Stimulated activated CD8-positive, alpha-beta memory T cell treated with anti-CD3 and anti-CD28 coated beads, Interleukin-12 subunit alpha, Interleukin-12 subunit beta, amount 100 ng/mL, for 24 hours (primary cell): ENCODE measurements around the gene PEAK1.

Experiments used
- DNase-seq: peaks from one replicate; pipeline ENCODE4 v3.0.0-alpha.2; 2020; ENCODE audit errors: extremely low read depth

Gene PEAK1

DNA sequence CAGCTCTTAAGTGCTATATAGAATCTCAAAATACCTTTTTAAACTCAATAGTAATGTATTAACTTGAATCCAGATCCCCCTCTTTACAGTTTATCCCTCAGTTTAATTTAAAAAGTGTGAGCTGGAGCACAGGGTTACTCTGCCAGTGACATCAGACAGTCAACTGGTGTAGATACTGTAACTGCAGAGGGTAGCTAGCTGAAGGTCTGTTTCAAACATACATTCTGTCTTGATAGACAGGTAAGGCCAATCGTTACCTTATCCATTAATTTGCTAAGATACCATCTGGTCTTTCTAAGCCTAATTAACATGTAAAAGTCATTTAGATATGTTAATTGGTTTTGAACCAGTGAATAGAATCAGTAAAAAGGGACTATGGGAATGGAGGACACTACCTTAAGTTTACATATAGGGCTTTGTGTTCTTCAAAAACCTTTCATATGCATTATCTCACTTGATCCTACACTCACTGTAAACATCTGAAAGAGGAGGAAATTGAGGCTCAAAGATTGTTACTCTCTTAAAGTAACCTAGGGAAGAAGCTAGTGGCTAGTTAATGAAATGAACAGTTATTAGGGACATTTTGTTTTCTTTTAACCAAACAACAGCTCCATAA lies 289.5 kb downstream of the PEAK1 start:
- DNase-seq: no peak

DNA sequence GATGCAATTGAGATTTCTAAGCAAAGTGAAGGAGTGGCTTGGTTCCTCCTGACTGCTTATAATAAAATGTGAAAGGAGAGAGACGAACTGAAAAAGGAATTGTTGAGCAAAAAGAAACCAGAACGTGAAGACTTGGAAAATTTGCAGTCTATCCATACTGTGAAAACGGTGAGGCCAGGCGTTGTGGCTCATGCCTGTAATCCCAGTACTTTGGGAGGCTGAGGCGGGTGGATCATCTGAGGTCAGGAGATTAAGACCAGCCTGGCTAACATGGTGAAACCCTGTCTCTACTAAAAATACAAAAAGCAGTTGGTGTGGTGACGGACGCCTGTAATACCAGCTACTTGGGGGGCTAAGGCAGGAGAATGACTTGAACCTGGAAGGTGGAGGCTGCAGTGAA lies 292.3 kb downstream of the PEAK1 start:
- no peak for DNase-seq

DNA sequence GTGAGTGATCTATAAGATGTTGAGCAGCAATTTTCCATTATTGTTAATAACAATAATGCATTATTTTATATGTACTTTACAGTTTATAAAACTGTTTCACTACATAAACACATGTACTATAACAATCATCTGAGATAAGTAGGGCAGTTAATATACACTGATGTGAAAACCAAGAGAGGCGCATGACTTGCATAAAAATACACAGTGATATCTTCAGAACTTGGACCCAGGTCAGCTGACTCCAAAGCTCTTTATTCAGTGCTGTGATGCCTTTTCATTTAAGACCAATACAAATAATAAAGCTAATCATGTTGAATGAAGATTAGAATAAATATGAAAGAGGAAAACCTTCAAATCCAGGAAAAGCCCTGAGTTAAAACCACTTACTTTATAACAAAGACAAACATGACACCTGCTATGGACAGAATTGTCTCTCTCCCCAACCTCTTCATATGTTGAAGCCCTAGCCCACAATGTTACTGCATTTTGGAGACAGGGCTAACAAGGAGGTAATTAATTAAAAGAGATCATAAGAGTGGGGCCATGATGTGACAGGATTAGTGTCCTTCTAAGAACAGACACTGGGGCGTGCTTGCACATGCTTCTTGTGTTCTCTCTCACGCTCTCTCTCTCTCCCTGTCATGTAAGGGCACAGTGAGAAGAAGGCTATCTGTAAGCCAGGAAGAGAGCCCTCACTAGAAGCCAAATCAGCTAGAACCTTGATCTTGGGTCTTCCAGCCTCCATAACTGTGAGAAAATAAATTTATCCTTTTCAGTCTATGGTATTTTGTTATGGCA lies 293.2 kb downstream of the PEAK1 start:
- DNase-seq: no peak

DNA sequence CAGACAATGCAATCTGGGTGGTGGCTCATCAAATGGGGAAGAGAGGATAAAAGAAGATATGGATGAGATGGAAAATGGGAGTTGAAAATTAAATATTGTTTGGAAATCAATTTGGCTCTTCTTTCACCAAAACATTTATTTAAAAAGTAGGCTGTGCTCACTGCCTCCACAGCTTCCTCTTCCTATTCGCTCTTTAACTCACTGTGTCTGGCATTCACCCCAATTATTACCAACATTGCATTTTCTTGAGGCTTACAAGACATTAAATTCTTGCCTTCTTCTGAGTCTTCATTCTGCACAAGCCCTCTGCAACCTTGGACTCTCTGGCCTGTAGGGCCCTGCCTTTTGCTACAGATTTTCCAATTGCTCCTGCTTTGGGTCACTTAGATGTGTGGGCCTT lies 296.1 kb downstream of the PEAK1 start:
- no peak for DNase-seq

GRCh38 chr15:77122576-77122975 lies 297.3 kb downstream of the PEAK1 start:
- no peak for DNase-seq

- DNase-seq: no peak
Observed at GRCh38 chr15:77121599-77121998, 298.3 kb downstream of the PEAK1 start.

DNA sequence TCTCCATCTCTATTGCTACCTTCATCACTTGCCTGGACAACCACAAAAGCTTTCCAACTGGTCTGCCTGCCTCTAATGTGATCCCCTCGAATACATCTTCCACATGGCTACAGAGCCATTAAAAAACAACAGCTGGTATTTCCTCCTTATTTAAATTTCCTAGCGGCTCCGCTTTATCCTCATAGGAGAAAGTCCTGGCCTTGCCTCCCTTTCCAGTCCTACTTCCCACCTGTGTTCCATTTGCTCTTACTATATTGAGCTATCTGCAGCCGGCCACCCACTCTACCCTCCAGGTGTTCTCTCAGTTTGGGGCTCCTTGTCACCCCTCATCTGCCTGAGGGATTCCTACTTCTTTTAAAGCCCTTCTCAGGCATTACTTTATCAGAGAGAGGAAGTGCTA lies 299.3 kb downstream of the PEAK1 start:
- DNase-seq: no peak

- DNase-seq: no peak
Observed at GRCh38 chr15:77119446-77119845, 300.5 kb downstream of the PEAK1 start.

DNA sequence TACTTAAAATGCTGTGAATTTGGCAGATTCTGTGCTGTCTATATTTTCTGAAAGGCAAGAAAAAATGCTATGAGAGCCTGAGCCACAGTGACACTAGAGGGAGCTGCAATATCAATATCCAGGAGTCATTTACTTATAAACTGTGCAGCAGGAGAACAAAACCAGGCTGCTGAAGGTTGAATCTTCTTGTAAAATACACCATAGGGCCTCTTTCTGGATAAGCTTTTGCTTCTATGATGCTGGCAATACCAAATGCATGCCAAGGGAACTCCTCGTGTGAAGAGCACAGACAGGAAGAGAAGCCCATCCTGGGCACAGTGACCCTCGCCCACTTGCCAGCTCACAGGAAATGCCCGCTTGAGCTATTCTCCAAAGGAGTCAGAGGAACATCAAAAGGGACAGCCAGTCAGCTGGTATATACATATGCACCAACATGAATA lies 301.0 kb downstream of the PEAK1 start:
- DNase-seq: no peak

DNA sequence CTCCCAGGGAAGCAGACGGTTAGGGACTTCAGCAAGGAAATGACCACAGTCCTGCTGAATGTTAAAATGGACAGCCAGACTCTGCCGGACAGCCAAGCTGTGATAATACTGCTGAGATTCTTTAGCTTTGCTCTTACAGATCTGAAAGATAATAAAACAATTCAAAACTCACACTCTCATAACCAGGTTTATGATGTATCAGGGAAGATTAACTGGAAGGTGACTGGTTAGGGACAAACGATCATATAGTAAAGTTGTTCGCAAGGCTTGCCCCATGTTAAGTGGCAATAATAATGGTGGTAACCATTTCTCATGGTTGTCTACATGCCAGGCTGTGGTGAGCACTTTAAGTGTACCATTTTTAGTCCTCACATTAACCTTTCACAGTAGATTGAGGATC lies 304.7 kb downstream of the PEAK1 start:
- no peak for DNase-seq

GRCh38 chr15:77112838-77113504 lies 306.9 kb downstream of the PEAK1 start:
- no peak for DNase-seq

GRCh38 chr15:77111789-77112188 lies 308.1 kb downstream of the PEAK1 start:
- DNase-seq: no peak

DNA sequence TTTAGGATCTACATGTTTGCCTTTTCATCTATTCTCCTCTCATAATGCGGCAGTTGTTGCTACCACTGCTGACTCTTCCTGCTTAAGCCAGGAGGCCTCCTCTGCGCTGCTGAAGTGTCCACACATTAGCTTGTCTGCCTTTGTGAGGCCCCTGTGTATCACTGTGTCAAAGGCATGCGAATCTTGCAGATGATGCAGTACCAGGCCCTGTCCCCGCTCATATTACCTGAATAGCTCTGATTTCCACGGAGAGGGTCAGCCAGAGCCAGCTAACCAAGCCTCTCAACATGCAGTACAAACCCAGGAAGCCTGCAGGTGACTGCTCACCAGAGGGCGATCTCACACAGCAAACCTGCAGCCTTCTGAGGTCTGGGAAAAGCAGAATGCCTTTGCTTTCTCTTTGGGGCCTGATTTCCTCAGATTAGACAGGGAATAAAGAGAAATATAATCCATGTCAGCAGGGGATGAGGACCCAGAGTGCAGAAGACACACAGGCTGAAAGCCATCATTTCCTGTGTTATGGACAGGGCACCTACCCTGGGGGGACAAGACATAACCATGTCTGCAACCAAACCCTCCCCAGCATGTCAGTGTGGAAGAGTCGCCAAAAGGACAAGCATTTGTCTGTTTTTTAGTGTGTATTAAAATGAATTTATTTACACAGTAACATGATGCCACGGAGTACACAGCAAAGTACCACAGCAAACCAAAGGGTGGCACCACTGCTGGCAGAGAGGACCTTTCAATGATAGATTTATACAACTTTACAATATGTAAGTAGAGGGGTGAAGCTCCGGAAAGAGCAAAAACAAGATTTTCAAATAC lies 312.2 kb downstream of the PEAK1 start:
- no peak for DNase-seq

- DNase-seq: no peak
Observed at GRCh38 chr15:77107068-77107467, 312.8 kb downstream of the PEAK1 start.

GRCh38 chr15:77104155-77104554 lies 315.7 kb downstream of the PEAK1 start:
- DNase-seq: no peak

GRCh38 chr15:77099741-77100463 lies 320.0 kb downstream of the PEAK1 start:
- no peak for DNase-seq

DNA sequence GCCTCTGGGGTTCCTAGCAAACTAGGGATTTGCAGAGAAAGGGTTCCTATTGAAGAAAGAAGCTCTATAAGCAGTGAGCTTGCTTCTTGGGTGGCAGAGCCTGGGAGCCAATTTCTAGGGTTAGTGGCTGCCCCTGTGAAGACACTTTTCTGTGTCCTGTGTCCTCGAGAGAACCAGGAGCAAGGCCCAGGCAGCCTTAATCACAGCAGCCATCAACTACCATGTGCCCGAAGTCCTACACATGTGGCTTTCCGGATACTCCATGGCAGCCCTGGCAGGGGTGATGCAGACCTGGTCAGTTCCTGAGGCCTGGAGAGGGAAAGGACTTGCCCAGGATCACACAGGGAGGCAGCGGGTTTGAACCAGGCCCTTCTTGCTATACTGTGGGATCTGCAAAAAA lies 321.3 kb downstream of the PEAK1 start:
- DNase-seq: no peak

DNA sequence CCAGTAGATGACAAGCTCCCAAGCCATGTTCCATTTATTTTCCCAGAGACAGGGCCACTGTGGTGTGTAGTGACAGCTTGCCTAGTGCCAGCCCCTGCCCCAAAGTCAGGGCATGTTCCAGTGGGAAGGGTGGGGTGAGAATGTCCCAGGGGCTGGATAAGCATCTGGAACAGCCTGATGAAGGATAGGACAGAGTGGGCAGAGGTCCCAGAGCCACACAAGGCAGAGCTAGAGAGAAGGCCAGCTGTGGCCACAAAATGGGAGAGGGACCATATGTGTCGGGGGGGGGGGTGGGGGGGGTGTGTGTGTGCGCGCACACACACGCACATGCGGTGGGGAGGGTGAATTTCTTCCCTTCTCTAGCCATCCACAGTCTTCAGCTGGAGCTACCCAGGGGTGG lies 322.0 kb downstream of the PEAK1 start:
- no peak for DNase-seq

- DNase-seq: no peak
Observed at GRCh38 chr15:77097248-77097721, 322.6 kb downstream of the PEAK1 start.

DNA sequence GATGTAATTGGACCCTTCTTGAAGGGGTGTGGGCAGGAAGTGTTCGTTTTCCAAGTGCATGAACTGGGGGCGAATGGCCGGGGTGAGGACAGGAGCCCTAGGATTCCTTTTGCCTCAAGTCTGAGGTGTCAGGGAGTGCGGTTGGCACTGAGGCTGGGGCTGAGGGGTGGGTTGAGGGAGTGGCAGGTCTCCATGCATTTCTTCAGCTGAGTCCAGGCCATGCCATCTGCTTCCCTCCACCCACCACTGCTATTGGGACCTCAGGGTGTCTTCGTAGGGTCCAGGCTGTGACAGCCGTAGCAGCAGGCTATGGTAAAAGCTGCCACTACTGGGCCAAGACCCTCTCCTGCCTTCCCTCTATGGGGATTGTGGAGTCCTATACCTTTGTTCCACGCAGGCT lies 323.4 kb downstream of the PEAK1 start:
- DNase-seq: no peak

GRCh38 chr15:77096138-77096537 lies 323.8 kb downstream of the PEAK1 start:
- no peak for DNase-seq
